Measurements from ENCODE around the gene NFIB. TPM values are rescaled to one million over a fixed set of nuclear protein-coding genes. Genes with fewer than 3 reads are reported as not detected.
A peak's percentile ranks its signal among the peaks of the same experiment; 100 is the strongest.

NFIB gene
- total RNA-seq, 1 donor from 2014 or later, result 11.6 TPM

- peak overlapping the region; percentile 3 for H3K4me3 ChIP-seq (ENCODE audit: low read depth, low read length)
- FAIRE-seq, result no peak
Observed at GRCh38 chr9:14308853-14309145, 5.1 kb downstream of the NFIB start.

GRCh38 chr9:14307989-14308852 is 5.7 kb downstream of the NFIB start:
- no peaks in the 10 kb centered on the region for H3K27me3 ChIP-seq (ENCODE audit: control insufficient read depth, insufficient read depth, low read length)
- no peak for TF ChIP-seq CTCF (IDR thresholded peaks at IDR 0.05; ENCODE audit: insufficient read depth, low read length, severe bottlenecking)
- DNase-seq (ENCODE audit: low read depth) (peak; percentile 25), FAIRE-seq (no peak)
- H3K36me3 ChIP-seq (ENCODE audit: control insufficient read depth, insufficient read depth, low read length), result peaks cover 8% of the 10 kb centered on the region
- H3K4me3 ChIP-seq (ENCODE audit: low read depth, low read length), result peak overlapping the region; percentile 3

More at GRCh38 chr9:14308853-14309145, 5.1 kb downstream of the NFIB start:
- peaks cover 7% of the 10 kb centered on the region for H3K36me3 ChIP-seq (ENCODE audit: control insufficient read depth, insufficient read depth, low read length)
- DNase-seq (ENCODE audit: low read depth), result peak; percentile 48
- TF ChIP-seq CTCF (IDR thresholded peaks at IDR 0.05; ENCODE audit: insufficient read depth, low read length, severe bottlenecking), result no peak
- H3K27me3 ChIP-seq (ENCODE audit: control insufficient read depth, insufficient read depth, low read length), result no peaks in the 10 kb centered on the region

GRCh38 chr9:14306672-14307660 is 7.0 kb downstream of the NFIB start:
- no peak overlapping the region for H3K4me3 ChIP-seq (ENCODE audit: low read depth, low read length)
- H3K27me3 ChIP-seq (ENCODE audit: control insufficient read depth, insufficient read depth, low read length), result no peaks in the 10 kb centered on the region
- DNase-seq (ENCODE audit: low read depth), result no peak
- no peak for TF ChIP-seq CTCF (IDR thresholded peaks at IDR 0.05; ENCODE audit: insufficient read depth, low read length, severe bottlenecking)
- H3K36me3 ChIP-seq (ENCODE audit: control insufficient read depth, insufficient read depth, low read length), result peaks cover 8% of the 10 kb centered on the region
- FAIRE-seq, result no peak

- no peak for TF ChIP-seq CTCF (IDR thresholded peaks at IDR 0.05; ENCODE audit: insufficient read depth, low read length, severe bottlenecking)
- DNase-seq (ENCODE audit: low read depth) (no peak), FAIRE-seq (no peak)
Observed at GRCh38 chr9:14306188-14306587, 7.8 kb downstream of the NFIB start.

GRCh38 chr9:14304259-14304658 is 9.7 kb downstream of the NFIB start:
- Histone ChIP-seq H3K4me3 (ENCODE audit: low read depth, low read length) (no peak overlapping the region), H3K36me3 (ENCODE audit: control insufficient read depth, insufficient read depth, low read length) (peaks cover 8% of the 10 kb centered on the region), H3K27me3 (ENCODE audit: control insufficient read depth, insufficient read depth, low read length) (no peaks in the 10 kb centered on the region)
- DNase-seq (ENCODE audit: low read depth), result no peak
- no peak for TF ChIP-seq CTCF (IDR thresholded peaks at IDR 0.05; ENCODE audit: insufficient read depth, low read length, severe bottlenecking)
- FAIRE-seq, result no peak

More at GRCh38 chr9:14306188-14306587, 7.8 kb downstream of the NFIB start:
- Histone ChIP-seq H3K36me3 (ENCODE audit: control insufficient read depth, insufficient read depth, low read length) (peaks cover 8% of the 10 kb centered on the region), H3K4me3 (ENCODE audit: low read depth, low read length) (no peak overlapping the region), H3K27me3 (ENCODE audit: control insufficient read depth, insufficient read depth, low read length) (no peaks in the 10 kb centered on the region)

Data from bronchial epithelial cell (primary cell).